IPS DF 4.7 (cell line): Measurements from ENCODE around the gene PRKCE.
A peak's percentile ranks its signal among the peaks of the same experiment; 100 is the strongest.

Experiments
- DNase-seq: peaks from one replicate; pipeline ENCODE4 v3.0.0-alpha.2; 2013; ENCODE audit warnings: low spot score; ENCODE audit errors: extremely low read depth

The PRKCE gene

GRCh38 chr2:45723857-45724256, 72.4 kb downstream of the PRKCE start:
- DNase-seq = no peak

- no peak for DNase-seq
Observed at GRCh38 chr2:45724335-45724734, 72.9 kb downstream of the PRKCE start.

- no peak for DNase-seq
Observed at GRCh38 chr2:45725731-45726130, 74.3 kb downstream of the PRKCE start.

GRCh38 chr2:45726188-45726587, 74.7 kb downstream of the PRKCE start:
- DNase-seq = no peak

- DNase-seq = no peak
Observed at GRCh38 chr2:45728458-45728942, 77.0 kb downstream of the PRKCE start.

GRCh38 chr2:45729753-45730512, 78.5 kb downstream of the PRKCE start:
- DNase-seq = peak; percentile 7

GRCh38 chr2:45731141-45731540, 79.7 kb downstream of the PRKCE start:
- DNase-seq = no peak

GRCh38 chr2:45732436-45732835, 81.0 kb downstream of the PRKCE start:
- no peak for DNase-seq

GRCh38 chr2:45732946-45733345, 81.5 kb downstream of the PRKCE start:
- no peak for DNase-seq

GRCh38 chr2:45734336-45734735, 82.9 kb downstream of the PRKCE start:
- no peak for DNase-seq

- DNase-seq = no peak
Observed at GRCh38 chr2:45734952-45735351, 83.5 kb downstream of the PRKCE start.

- no peak for DNase-seq
Observed at GRCh38 chr2:45736757-45737704, 85.6 kb downstream of the PRKCE start.

GRCh38 chr2:45739796-45740485, 88.5 kb downstream of the PRKCE start:
- DNase-seq = no peak

GRCh38 chr2:45741161-45741850, 89.8 kb downstream of the PRKCE start:
- DNase-seq = no peak

- no peak for DNase-seq
Observed at GRCh38 chr2:45743531-45744396, 92.3 kb downstream of the PRKCE start.

- no peak for DNase-seq
Observed at GRCh38 chr2:45745231-45745630, 93.8 kb downstream of the PRKCE start.

- no peak for DNase-seq
Observed at GRCh38 chr2:45746888-45747287, 95.4 kb downstream of the PRKCE start.

- no peak for DNase-seq
Observed at GRCh38 chr2:45747363-45747762, 95.9 kb downstream of the PRKCE start.

GRCh38 chr2:45748239-45748638, 96.8 kb downstream of the PRKCE start:
- DNase-seq = no peak

- no peak for DNase-seq
Observed at GRCh38 chr2:45750001-45750400, 98.5 kb downstream of the PRKCE start.
